ENCODE results near the gene NDST1.
"Not testable (repeated sequence)": the region's sequence is repeated elsewhere in the genome, so short reads cannot be mapped to it uniquely, and the experiment has no call there.

Gene NDST1

DNA sequence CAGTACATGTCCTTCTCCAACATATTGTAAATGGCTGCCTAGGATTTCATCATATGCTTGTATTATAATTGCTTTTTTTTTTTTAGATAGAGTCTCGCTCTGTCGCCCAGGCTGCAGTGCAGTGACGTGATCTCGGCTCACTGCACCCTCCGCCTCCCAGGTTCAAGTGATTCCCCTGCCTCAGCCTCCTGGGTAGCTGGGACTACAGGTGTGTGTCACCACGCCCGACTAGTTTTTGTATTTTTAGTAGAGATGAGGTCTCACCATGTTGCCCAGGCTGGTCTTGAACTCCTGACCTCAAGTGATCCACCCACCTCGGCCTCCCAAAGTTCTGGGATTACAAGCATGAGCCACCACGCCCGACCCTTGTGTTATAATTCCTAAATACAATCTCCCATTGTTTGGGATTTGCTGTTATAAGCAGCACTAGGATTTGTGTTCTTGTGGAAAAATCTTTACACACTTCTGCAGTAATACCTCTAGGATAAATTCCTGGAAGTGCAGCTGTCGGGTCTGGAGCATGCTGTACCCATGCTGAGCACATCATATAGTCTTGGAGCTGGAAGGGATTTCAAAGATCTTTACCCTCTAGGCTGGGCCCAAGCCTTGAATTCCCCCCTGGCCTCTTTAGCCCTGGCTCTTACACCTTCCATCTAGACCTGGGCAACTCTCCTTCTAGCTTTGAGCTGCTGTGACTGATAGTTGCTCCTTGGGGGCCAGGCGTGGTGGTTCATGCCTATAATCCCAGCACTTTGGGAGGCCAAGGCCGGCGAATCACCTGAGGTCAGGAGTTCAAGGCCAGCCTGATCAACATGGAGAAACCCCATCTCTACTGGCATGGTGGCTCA, 11.0 kb downstream of the NDST1 start:
- not testable (repeated sequence) for H3K4me3 ChIP-seq (replicated peaks; ENCODE audit: insufficient read depth, low read length); DNase-seq (ENCODE audit: low read depth in 1 of 2, low spot score in 1 of 2); H3K27ac ChIP-seq (replicated peaks); H3K27me3 ChIP-seq (ENCODE audit: insufficient read depth, poor library complexity, severe bottlenecking)

DNA sequence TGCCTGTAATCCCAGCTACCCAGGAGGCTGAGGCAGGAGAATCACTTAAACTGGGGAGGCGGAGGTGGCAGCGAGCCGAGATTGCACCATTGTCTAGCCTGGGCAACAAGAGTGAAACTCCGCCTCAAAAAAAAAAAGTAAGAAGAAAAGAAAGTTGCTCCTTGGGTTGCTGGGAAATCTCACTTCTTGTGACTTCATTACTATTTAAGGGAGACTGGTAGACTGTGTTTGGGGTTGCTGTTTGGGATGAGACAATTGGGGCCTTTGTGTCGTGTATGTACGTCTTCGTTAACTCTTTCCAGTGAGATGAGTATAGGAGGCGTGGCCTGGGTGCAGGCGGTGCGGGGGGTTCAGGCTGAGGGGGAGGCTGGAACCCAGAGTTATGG, 11.6 kb downstream of the NDST1 start:
- TF ChIP-seq GABPA (IDR thresholded peaks at IDR 0.05; ENCODE audit: low read depth): no peak
- TF ChIP-seq POLR2AphosphoS5 (IDR thresholded peaks at IDR 0.05; ENCODE audit: low read depth): no peak
- TF ChIP-seq, protein P1, sequence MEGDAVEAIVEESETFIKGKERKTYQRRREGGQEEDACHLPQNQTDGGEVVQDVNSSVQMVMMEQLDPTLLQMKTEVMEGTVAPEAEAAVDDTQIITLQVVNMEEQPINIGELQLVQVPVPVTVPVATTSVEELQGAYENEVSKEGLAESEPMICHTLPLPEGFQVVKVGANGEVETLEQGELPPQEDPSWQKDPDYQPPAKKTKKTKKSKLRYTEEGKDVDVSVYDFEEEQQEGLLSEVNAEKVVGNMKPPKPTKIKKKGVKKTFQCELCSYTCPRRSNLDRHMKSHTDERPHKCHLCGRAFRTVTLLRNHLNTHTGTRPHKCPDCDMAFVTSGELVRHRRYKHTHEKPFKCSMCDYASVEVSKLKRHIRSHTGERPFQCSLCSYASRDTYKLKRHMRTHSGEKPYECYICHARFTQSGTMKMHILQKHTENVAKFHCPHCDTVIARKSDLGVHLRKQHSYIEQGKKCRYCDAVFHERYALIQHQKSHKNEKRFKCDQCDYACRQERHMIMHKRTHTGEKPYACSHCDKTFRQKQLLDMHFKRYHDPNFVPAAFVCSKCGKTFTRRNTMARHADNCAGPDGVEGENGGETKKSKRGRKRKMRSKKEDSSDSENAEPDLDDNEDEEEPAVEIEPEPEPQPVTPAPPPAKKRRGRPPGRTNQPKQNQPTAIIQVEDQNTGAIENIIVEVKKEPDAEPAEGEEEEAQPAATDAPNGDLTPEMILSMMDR (IDR thresholded peaks at IDR 0.05; ENCODE audit: insufficient read depth, low read length): no peak
- no peak for TF ChIP-seq SPI1 (IDR thresholded peaks at IDR 0.05; ENCODE audit: borderline replicate concordance, low read depth)
- TF ChIP-seq, protein P2, sequence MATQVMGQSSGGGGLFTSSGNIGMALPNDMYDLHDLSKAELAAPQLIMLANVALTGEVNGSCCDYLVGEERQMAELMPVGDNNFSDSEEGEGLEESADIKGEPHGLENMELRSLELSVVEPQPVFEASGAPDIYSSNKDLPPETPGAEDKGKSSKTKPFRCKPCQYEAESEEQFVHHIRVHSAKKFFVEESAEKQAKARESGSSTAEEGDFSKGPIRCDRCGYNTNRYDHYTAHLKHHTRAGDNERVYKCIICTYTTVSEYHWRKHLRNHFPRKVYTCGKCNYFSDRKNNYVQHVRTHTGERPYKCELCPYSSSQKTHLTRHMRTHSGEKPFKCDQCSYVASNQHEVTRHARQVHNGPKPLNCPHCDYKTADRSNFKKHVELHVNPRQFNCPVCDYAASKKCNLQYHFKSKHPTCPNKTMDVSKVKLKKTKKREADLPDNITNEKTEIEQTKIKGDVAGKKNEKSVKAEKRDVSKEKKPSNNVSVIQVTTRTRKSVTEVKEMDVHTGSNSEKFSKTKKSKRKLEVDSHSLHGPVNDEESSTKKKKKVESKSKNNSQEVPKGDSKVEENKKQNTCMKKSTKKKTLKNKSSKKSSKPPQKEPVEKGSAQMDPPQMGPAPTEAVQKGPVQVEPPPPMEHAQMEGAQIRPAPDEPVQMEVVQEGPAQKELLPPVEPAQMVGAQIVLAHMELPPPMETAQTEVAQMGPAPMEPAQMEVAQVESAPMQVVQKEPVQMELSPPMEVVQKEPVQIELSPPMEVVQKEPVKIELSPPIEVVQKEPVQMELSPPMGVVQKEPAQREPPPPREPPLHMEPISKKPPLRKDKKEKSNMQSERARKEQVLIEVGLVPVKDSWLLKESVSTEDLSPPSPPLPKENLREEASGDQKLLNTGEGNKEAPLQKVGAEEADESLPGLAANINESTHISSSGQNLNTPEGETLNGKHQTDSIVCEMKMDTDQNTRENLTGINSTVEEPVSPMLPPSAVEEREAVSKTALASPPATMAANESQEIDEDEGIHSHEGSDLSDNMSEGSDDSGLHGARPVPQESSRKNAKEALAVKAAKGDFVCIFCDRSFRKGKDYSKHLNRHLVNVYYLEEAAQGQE (IDR thresholded peaks at IDR 0.05; ENCODE audit: insufficient replicate concordance, low read depth): no peak
- Histone ChIP-seq H3K27me3 (ENCODE audit: insufficient read depth, poor library complexity, severe bottlenecking) (no peaks in the 10 kb centered on the region), H3K27ac (replicated peaks) (no peak overlapping the region), H3K4me3 (replicated peaks; ENCODE audit: insufficient read depth, low read length) (no peak overlapping the region)
- no peak for DNase-seq (ENCODE audit: low read depth in 1 of 2, low spot score in 1 of 2)

DNA sequence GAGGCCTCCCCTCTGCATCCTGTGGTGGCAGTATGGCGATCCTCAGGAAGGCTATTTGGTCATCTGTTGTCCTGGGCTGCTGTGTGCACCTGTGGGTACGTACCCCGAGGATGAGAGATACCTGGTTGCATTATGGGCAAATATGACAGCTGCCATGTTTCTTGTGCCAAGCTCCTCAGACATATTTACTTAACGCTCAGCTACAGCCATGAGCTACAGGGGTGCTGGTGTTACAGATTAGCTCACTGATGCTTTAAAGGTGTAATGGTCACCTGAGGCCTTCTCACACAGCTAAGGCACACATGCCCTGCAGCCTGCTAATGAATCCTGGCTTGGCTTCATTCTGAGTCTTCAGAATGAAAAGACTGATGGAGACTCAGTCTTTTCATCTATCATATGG, 12.0 kb downstream of the NDST1 start:
- Histone ChIP-seq H3K4me3 (replicated peaks; ENCODE audit: insufficient read depth, low read length) (no peak overlapping the region), H3K27me3 (ENCODE audit: insufficient read depth, poor library complexity, severe bottlenecking) (no peaks in the 10 kb centered on the region), H3K27ac (replicated peaks) (no peak overlapping the region)
- TF ChIP-seq, protein P1 (IDR thresholded peaks at IDR 0.05; ENCODE audit: insufficient read depth, low read length): no peak
- TF ChIP-seq, protein P2 (IDR thresholded peaks at IDR 0.05; ENCODE audit: insufficient replicate concordance, low read depth): no peak
- TF ChIP-seq SPI1 (IDR thresholded peaks at IDR 0.05; ENCODE audit: borderline replicate concordance, low read depth) (no peak), POLR2AphosphoS5 (IDR thresholded peaks at IDR 0.05; ENCODE audit: low read depth) (no peak)
- DNase-seq (ENCODE audit: low read depth in 1 of 2, low spot score in 1 of 2): no peak

DNA sequence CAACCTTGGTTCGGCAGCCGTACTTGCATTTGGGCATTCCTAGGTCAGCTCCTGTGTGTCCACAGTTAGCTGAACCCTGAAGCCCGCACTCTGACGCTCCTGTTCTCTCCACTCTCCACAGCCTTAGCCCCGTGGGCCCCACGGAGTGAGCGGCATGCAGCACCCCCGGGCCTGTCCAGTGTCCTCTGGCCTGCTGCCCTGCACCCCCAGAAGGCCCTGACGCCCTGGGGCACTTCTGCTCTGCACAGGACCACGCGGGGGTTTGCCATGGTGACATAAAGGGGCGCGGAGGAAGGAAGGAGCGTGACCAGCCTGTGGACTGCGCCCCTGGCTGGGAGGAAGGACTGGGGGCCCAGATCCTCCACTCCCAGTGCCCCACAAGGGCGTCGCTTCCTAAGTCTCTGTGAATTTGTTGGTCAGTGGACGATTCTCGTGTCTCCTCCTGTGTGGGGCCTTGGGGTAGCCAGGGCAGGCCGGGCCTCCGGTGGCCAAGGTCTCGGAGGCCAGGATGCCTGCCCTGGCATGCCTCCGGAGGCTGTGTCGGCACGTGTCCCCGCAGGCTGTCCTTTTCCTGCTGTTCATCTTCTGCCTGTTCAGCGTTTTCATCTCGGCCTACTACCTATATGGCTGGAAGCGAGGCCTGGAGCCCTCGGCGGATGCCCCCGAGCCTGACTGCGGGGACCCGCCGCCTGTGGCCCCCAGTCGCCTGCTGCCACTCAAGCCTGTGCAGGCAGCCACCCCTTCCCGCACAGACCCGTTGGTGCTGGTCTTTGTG, 13.0 kb downstream of the NDST1 start:
- H3K4me3 ChIP-seq (replicated peaks; ENCODE audit: insufficient read depth, low read length): no peak overlapping the region
- H3K27ac ChIP-seq (replicated peaks): no peak overlapping the region
- no peak for DNase-seq (ENCODE audit: low read depth in 1 of 2, low spot score in 1 of 2)
- H3K27me3 ChIP-seq (ENCODE audit: insufficient read depth, poor library complexity, severe bottlenecking): no peaks in the 10 kb centered on the region
- no peak for TF ChIP-seq GABPA (IDR thresholded peaks at IDR 0.05; ENCODE audit: low read depth)
- TF ChIP-seq POLR2AphosphoS5 (IDR thresholded peaks at IDR 0.05; ENCODE audit: low read depth): no peak
- no peak for TF ChIP-seq SPI1 (IDR thresholded peaks at IDR 0.05; ENCODE audit: borderline replicate concordance, low read depth)
- TF ChIP-seq, protein P2 (IDR thresholded peaks at IDR 0.05; ENCODE audit: insufficient replicate concordance, low read depth): no peak
- TF ChIP-seq, protein P1 (IDR thresholded peaks at IDR 0.05; ENCODE audit: insufficient read depth, low read length): no peak

Measured in HL-60 (cell line).